Smooth muscle cell (in vitro differentiated cells): ENCODE results near the gene GMDS. TPM values are rescaled to one million over a fixed set of nuclear protein-coding genes. Genes with fewer than 3 reads are reported as not detected.

Experiments
- DNase-seq: peaks from one replicate; lab custom pipeline; 2025; ENCODE audit not compliant: unreplicated experiment; lab: John Stamatoyannopoulos, UW
- H2AFZ ChIP-seq: fragments of 200-600 bp; sonication (generic); 2 replicates; pipeline ENCODE4 v1.6.0; 2016; ENCODE audit warnings: antibody characterized with exemption, low read depth, mild to moderate bottlenecking
- H3F3A ChIP-seq: fragments of 200-600 bp; sonication (generic); 2 replicates; pipeline ENCODE4 v1.6.0; 2017; ENCODE audit warnings: antibody characterized with exemption, low read depth
- H3K27ac ChIP-seq: fragments of 200-600 bp; sonication (generic); 2 replicates; pipeline ENCODE4 v1.5.1; 2016; ENCODE audit warnings: low read depth, mild to moderate bottlenecking
- H3K27me3 ChIP-seq: fragments of 200-600 bp; sonication (generic); 2 replicates; pipeline ENCODE4 v1.6.1; 2016; ENCODE audit warnings: low read depth, mild to moderate bottlenecking
- H3K36me3 ChIP-seq: fragments of 200-600 bp; sonication (generic); 2 replicates; pipeline ENCODE4 v1.5.1; 2016; ENCODE audit warnings: low read depth
- H3K4me1 ChIP-seq: fragments of 200-600 bp; sonication (generic); 2 replicates; pipeline ENCODE4 v1.5.1; 2016; ENCODE audit warnings: low read depth
- H3K4me2 ChIP-seq: fragments of 200-600 bp; sonication (generic); 2 replicates; pipeline ENCODE4 v1.6.0; 2016; ENCODE audit warnings: mild to moderate bottlenecking
- H3K4me3 ChIP-seq: fragments of 200-600 bp; sonication (generic); 2 replicates; pipeline ENCODE4 v1.5.1; 2016; ENCODE audit warnings: mild to moderate bottlenecking
- H3K79me2 ChIP-seq: fragments of 200-600 bp; sonication (generic); 2 replicates; pipeline ENCODE4 v1.6.0; 2016; ENCODE audit warnings: low read depth, mild to moderate bottlenecking
- H3K9ac ChIP-seq: fragments of 200-600 bp; sonication (generic); 2 replicates; pipeline ENCODE4 v1.6.0; 2016; ENCODE audit warnings: low read depth
- H3K9me3 ChIP-seq: fragments of 200-600 bp; sonication (generic); replicated peaks from 2 replicates; pipeline ENCODE4 v1.5.1; 2016; ENCODE audit warnings: low read depth
- H4K20me1 ChIP-seq: fragments of 200-600 bp; sonication (generic); 2 replicates; pipeline ENCODE4 v1.6.0; 2016; ENCODE audit warnings: low read depth
- CTCF ChIP-seq: fragments of 200-600 bp; sonication (generic); IDR thresholded peaks from 2 replicates; pipeline ENCODE4 v1.5.1; 2017; ENCODE audit warnings: borderline replicate concordance, mild to moderate bottlenecking, antibody characterized with exemption; ENCODE audit not compliant: insufficient read depth, poor library complexity, severe bottlenecking
- WGBS: methylation state at CpG from one replicate; pipeline ENCODE4 v1.1.7; 2016; ENCODE audit warnings: low lambda C conversion rate; 5-methylcytosine and 5-hydroxymethylcytosine counted together
- polyA plus RNA-seq: library from polyadenylated mRNA; unstranded; fragments of >200 nt; fragmentation: Nextera tagmentation; extraction: Ambion mirVana; gene quantifications from 2 replicates; pipeline ENCODE4 v1.2.1, GENCODE V29; 2016
- total RNA-seq: library from RNA; depleted of rRNA; stranded (reverse); fragments of >200 nt; gene quantifications from 2 replicates; pipeline ENCODE4 v1.2.3, GENCODE V29; 2014

The GMDS gene
- total and polyA plus RNA-seq, 2 experiments from 2014 or later: 3.7 to 8.5 TPM

DNA sequence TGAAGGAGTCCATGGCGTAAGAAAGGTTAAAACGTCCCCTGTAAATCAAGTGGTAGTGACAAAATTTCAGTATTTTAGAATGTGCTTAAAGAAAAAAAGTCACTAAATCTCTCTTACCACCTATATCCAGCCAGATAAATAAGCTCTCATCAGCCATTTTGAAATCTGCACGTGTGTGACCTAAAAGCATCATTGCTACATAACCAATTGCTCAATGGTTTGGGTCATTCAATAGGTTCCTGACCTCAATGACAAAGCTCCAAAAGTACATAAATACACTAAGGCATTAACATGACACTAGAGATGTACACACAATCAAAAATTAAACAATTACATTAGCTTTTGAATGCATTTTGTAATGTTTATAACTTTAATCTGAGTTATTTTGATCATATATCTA lies 272.4 kb downstream of the GMDS start:
- Histone ChIP-seq H3K4me1 (no peaks in the 10 kb centered on the region), H3K27me3 (no peaks in the 10 kb centered on the region), H2AFZ (no peak overlapping the region), H3K4me2 (no peak overlapping the region), H3K27ac (no peak overlapping the region), H4K20me1 (no peaks in the 10 kb centered on the region), H3K36me3 (no peaks in the 10 kb centered on the region), H3K79me2 (no peaks in the 10 kb centered on the region), H3K9me3 (no peaks in the 10 kb centered on the region), H3F3A (no peaks in the 10 kb centered on the region), H3K9ac (no peak overlapping the region), H3K4me3 (no peak overlapping the region)
- no peak for DNase-seq
- WGBS: 98% methylated on average over 3 of the region's 3 CpGs
- TF ChIP-seq CTCF: no peak

DNA sequence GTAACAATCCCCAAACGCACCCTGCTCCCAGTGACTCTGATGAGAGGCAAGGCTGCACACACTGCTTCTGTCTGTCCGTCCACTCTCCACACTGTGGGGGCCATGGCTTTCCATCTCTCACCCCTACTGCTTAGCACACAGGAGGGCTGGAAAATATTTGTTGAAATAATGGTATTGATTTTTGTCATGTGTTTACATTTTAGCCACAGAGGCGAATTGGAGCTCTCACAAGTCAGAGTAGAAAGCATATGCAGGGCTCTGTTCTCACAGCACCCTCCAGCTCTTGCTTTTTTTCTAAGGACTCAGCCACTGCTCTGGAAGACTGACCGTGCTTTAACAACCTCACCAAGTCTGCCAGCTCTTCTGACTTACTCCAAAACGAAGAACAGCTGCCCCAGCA lies 273.8 kb downstream of the GMDS start:
- H3K27me3 ChIP-seq: no peaks in the 10 kb centered on the region
- no peaks in the 10 kb centered on the region for H4K20me1 ChIP-seq
- no peak overlapping the region for H2AFZ ChIP-seq
- H3K9ac ChIP-seq: no peak overlapping the region
- 66% methylated on average over 5 of the region's 5 CpGs for WGBS
- no peaks in the 10 kb centered on the region for H3K36me3 ChIP-seq
- H3K9me3 ChIP-seq: no peaks in the 10 kb centered on the region
- no peak overlapping the region for H3K4me2 ChIP-seq
- H3F3A ChIP-seq: no peaks in the 10 kb centered on the region
- H3K27ac ChIP-seq: no peak overlapping the region
- no peak for DNase-seq
- no peak overlapping the region for H3K4me3 ChIP-seq
- H3K4me1 ChIP-seq: no peaks in the 10 kb centered on the region
- no peaks in the 10 kb centered on the region for H3K79me2 ChIP-seq
- no peak for TF ChIP-seq CTCF

DNA sequence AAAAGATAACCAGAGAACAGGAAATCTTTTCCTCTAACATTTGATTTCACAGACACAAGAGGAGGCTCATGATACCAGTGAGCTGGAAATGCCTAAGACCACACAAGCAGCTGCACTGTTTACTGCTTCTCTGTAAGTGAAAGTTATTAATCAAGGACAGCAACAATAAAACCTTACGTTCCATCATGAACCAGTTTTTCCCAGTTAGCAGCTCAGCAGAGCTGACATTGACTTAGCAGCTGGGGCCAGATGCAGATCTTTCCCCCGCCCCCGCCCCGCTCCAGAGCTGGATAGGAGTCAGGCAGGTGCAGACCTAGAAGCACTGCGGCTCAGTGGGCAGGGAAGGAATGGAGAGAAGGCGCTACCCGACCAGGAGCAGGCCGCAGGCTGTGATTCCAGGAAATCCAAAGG lies 275.2 kb downstream of the GMDS start:
- Histone ChIP-seq H3K9ac (no peak overlapping the region), H3K4me1 (no peaks in the 10 kb centered on the region), H4K20me1 (no peaks in the 10 kb centered on the region), H3K4me2 (no peak overlapping the region), H3K79me2 (no peaks in the 10 kb centered on the region), H3F3A (no peaks in the 10 kb centered on the region), H3K4me3 (no peak overlapping the region), H3K27me3 (no peaks in the 10 kb centered on the region), H3K9me3 (no peaks in the 10 kb centered on the region), H3K27ac (no peak overlapping the region), H2AFZ (no peak overlapping the region), H3K36me3 (no peaks in the 10 kb centered on the region)
- no peak for TF ChIP-seq CTCF
- WGBS: 80% methylated on average over 8 of the region's 8 CpGs
- no peak for DNase-seq

DNA sequence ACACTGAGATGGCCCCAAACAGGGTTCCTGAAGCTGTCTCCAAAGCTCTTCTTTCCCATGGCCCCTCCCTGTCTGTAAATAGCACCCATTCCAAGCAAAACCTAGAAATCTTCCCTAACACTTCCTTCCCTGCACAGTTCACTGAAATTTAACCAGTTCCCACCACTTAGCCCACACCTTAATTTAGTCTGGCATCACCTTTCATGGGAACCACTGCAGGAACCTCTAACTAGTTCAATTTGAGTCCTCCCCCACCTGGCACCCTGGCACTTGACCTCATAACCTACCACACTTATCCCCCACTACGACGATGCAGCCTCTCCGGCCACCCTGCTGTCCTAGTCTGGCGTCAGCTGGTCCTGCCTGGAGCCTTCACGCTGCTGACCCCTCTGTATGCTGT lies 278.7 kb downstream of the GMDS start:
- Histone ChIP-seq H2AFZ (no peak overlapping the region), H3K4me3 (no peak overlapping the region), H3K4me2 (no peak overlapping the region), H3K79me2 (no peaks in the 10 kb centered on the region), H3K27ac (no peak overlapping the region), H3K27me3 (no peaks in the 10 kb centered on the region), H4K20me1 (no peaks in the 10 kb centered on the region), H3K4me1 (no peaks in the 10 kb centered on the region), H3K9ac (no peak overlapping the region), H3K9me3 (no peaks in the 10 kb centered on the region), H3F3A (no peaks in the 10 kb centered on the region), H3K36me3 (no peaks in the 10 kb centered on the region)
- no peak for DNase-seq
- WGBS: 96% methylated on average over 5 of the region's 5 CpGs
- no peak for TF ChIP-seq CTCF
